Psoas muscle (tissue), 8 donors: ENCODE results near the gene DLGAP1. TPM values are rescaled to one million over a fixed set of nuclear protein-coding genes. Genes with fewer than 3 reads are reported as not detected.

Source experiments
- ATAC-seq, 4 donors: fragments of 200-7000 bp; cut with Tn5 transposase; one replicate each; pipeline ENCODE4 v1.9.1; 2020; ENCODE audit warnings: moderate library complexity in 3 of 4, mild to moderate bottlenecking in 2 of 4
- DNase-seq, 2 donors: peaks; one replicate each; pipeline ENCODE4 v3.0.0-alpha.2; 2020
- H3K27ac ChIP-seq: fragments of 200-600 bp; one replicate; pipeline ENCODE4 v1.8.0; 2022
- H3K27me3 ChIP-seq, 3 donors: fragments of 200-600 bp in 1 of 3; one replicate each; pipeline versions ENCODE4 v1.6.1 to v1.8.0; 2013 to 2022; ENCODE audit warnings: low read length in 2 of 3, mild to moderate bottlenecking in 2 of 3, moderate library complexity in 1 of 3; ENCODE audit not compliant: insufficient read depth in 3 of 3
- H3K36me3 ChIP-seq, 2 donors: fragments of 200-600 bp in 1 of 2; one replicate each; pipeline versions ENCODE4 v1.6.1 to v1.8.0; 2013 to 2022; ENCODE audit warnings: low read depth in 1 of 2, mild to moderate bottlenecking in 1 of 2, moderate library complexity in 1 of 2; ENCODE audit not compliant: insufficient read depth in 1 of 2
- H3K4me1 ChIP-seq: fragments of 200-600 bp; one replicate; pipeline ENCODE4 v1.8.0; 2022
- H3K4me3 ChIP-seq: fragments of 200-600 bp; one replicate; pipeline ENCODE4 v1.8.0; 2022; ENCODE audit warnings: mild to moderate bottlenecking
- H3K9me3 ChIP-seq: fragments of 200-600 bp; one replicate; pipeline ENCODE4 v1.8.0; 2022
- WGBS, 3 donors: extraction: QIAGEN DNeasy Blood & Tissue Kit; methylation state at CpG; one replicate each; pipeline versions ENCODE4 v1.1.6 to v1.1.7; 2013; 5-methylcytosine and 5-hydroxymethylcytosine counted together
- intact Hi-C, 2 donors: fragments of 100-400 bp; cut with DNase I; formaldehyde crosslinking; loops; one replicate each; pipeline versions ENCODE4 v1.11.0 to v1.14.2; 2022
- polyA plus RNA-seq, 3 donors: library from polyadenylated mRNA; stranded (reverse); fragments of 200-250 nt; gene quantifications; one replicate each; pipeline ENCODE4 v1.2.3, GENCODE V29; 2013
- total RNA-seq, 4 donors: library from RNA; stranded (reverse); fragmentation: NEBNext Ultra II Directional in 2 of 4; extraction: Animal tissue kit (Norgen Biotek cat#: 25700) in 2 of 4; gene quantifications; one replicate each; pipeline versions ENCODE4 v1.2.1 to v1.2.4, GENCODE V29; 2021 to 2023
- TF ChIP-seq, protein P1 (sequence below): fragments of 200-600 bp; IDR thresholded peaks from one replicate; pipeline ENCODE4 v1.8.0; 2022; ENCODE audit warnings: antibody characterized with exemption
- donor health status: healthy with polysubstance abuse.
- donor health status: DM: no; HTN: no; CAD: no; lungs with moderate emphysema.
- donor health status: Bipolar disorder and iron deficiency.
- donor health status: healthy.
- donor health status: DM: yes; HTN: yes; CAD: no.
- donor health status: DM: no; HTN: no; CAD: no.
- donor health status: DM: no; HTN: no; CAD: no.
- donor health status: DM: yes; HTN: yes; CAD: no.

The DLGAP1 gene
- total and polyA plus RNA-seq, 7 donors: 0.09 to 0.26 (median 0.16) TPM; not detected in 1

DNA sequence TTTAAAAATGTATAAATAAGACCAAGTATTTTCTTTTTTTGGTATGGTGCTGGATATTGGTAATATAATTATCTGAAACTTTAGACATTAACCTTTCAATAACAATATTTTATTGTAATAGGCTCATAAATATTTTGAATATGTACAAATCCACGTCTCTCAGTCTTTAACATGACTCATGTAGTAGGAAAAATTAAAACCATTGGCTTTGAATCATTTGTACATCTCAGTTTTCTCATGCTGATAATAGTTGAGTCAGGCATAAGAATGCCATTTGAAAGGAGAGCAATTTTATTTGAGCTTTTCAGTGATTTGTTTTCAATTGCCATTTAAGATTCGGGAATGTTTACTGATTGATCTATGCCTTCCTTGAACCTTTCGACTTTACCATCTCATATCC lies 640.3 kb downstream of the DLGAP1 start:
- H3K4me1 ChIP-seq: no peaks in the 10 kb centered on the region
- WGBS, 3 donors: 85 to 91% (median 85%) methylated on average over 3 of the region's 3 CpGs
- H3K27me3 ChIP-seq: no peaks in the 10 kb centered on the region
- intact Hi-C loops: no loop called here
- ATAC-seq: no peak
- DNase-seq: no peak
- no peak overlapping the region for H3K27ac ChIP-seq
- H3K4me3 ChIP-seq: no peak overlapping the region
- TF ChIP-seq, protein P1, sequence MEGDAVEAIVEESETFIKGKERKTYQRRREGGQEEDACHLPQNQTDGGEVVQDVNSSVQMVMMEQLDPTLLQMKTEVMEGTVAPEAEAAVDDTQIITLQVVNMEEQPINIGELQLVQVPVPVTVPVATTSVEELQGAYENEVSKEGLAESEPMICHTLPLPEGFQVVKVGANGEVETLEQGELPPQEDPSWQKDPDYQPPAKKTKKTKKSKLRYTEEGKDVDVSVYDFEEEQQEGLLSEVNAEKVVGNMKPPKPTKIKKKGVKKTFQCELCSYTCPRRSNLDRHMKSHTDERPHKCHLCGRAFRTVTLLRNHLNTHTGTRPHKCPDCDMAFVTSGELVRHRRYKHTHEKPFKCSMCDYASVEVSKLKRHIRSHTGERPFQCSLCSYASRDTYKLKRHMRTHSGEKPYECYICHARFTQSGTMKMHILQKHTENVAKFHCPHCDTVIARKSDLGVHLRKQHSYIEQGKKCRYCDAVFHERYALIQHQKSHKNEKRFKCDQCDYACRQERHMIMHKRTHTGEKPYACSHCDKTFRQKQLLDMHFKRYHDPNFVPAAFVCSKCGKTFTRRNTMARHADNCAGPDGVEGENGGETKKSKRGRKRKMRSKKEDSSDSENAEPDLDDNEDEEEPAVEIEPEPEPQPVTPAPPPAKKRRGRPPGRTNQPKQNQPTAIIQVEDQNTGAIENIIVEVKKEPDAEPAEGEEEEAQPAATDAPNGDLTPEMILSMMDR: no peak
- H3K36me3 ChIP-seq: no peaks in the 10 kb centered on the region
- H3K9me3 ChIP-seq: no peaks in the 10 kb centered on the region

DNA sequence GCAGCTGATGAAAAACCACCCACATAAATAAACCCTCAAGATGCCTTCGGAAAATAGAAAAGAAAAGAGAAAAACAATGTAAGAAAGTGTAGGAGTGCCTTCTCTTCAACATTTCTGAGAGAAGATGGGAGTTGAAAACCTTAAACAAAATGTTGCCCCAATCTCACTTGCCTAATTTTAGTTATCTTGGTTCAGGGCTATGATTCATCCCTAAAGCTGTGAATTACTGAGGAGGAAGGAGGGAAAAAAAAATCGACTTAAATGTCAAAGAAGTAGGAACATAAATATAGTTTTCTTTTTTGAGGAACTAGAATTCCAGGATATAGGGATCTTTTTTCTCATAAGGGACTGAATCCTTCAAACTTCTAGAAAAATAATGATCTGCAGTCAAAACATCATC lies 644.8 kb downstream of the DLGAP1 start:
- Histone ChIP-seq H3K36me3 (no peaks in the 10 kb centered on the region), H3K27ac (no peak overlapping the region), H3K27me3 (no peaks in the 10 kb centered on the region), H3K4me3 (no peak overlapping the region), H3K4me1 (no peaks in the 10 kb centered on the region), H3K9me3 (no peaks in the 10 kb centered on the region)
- ATAC-seq (no peak), DNase-seq (no peak)
- intact Hi-C loops: no loop called here
- 78 to 82% (median 80%) methylated on average over 2 of the region's 2 CpGs for WGBS, 3 donors
- TF ChIP-seq, protein P1: no peak

DNA sequence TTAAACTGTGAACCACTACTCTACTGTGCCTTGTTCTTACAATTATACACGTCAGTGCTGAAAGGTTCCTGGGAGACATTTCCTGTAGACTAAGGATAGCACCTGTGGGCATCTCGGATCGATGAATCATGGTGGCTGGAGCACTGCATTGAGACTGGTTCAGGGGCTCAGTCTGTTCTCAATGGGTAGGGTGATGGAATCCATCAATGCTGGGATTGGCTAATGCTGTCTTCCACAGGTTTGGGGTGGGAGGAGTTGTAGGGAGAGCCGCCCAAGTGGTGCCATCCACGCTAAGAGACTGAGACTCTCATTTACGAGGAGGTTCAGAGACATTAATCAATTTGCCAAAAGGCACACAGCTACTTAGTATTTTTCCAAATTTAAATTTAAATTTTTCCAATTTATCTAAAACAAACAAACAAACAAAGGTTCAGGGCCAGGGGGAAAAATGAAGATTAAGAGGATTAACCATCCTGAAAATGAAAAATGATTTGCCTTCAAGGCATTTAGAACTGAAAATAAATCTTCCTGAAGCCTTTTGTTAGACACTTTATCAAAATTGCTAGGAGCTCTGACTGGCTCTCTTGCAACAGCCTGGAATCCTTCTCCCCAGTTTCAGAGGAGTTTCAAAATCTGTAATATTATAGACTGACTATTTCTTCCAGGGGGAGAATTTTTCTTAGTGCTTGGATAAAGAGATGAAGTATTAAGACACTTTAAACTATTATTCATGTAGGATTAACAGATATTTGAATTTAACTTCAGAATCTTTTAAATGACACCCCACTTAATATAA lies 645.9 kb downstream of the DLGAP1 start:
- no peak for DNase-seq
- TF ChIP-seq, protein P1: no peak
- no peak for ATAC-seq
- Histone ChIP-seq H3K9me3 (no peaks in the 10 kb centered on the region), H3K4me3 (no peak overlapping the region), H3K27ac (no peak overlapping the region), H3K36me3 (no peaks in the 10 kb centered on the region), H3K4me1 (no peaks in the 10 kb centered on the region), H3K27me3 (no peaks in the 10 kb centered on the region)
- intact Hi-C loops: no loop called here
- WGBS, 3 donors: 74 to 82% (median 77%) methylated on average over 6 of the region's 6 CpGs

DNA sequence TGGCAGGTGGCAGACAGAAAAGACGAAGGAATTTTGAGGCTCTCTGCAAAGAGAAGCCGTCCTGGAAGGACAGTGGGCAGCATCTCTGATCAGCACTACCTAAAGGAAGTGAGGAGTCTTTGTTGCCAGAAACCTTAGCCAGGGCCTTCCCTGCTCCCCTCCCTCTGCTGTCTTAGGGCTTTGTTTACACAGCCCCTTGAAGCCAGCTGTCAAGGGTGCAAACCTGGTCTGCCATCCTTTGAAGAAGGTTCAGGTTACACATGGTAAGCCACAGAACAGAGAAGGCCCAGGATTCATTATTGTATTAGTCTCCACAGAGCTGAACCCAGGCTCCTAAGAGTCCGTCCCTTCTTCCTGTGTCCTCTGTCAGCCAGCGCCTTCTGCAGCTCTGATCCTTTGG lies 648.5 kb downstream of the DLGAP1 start:
- TF ChIP-seq, protein P1: no peak
- Histone ChIP-seq H3K4me1 (no peaks in the 10 kb centered on the region), H3K4me3 (no peak overlapping the region), H3K27ac (no peak overlapping the region), H3K36me3 (no peaks in the 10 kb centered on the region), H3K27me3 (no peaks in the 10 kb centered on the region), H3K9me3 (no peaks in the 10 kb centered on the region)
- DNase-seq: no peak
- no peak for ATAC-seq
- 51 to 66% (median 63%) methylated on average over 4 of the region's 4 CpGs for WGBS, 3 donors
- intact Hi-C loops: no loop called here

DNA sequence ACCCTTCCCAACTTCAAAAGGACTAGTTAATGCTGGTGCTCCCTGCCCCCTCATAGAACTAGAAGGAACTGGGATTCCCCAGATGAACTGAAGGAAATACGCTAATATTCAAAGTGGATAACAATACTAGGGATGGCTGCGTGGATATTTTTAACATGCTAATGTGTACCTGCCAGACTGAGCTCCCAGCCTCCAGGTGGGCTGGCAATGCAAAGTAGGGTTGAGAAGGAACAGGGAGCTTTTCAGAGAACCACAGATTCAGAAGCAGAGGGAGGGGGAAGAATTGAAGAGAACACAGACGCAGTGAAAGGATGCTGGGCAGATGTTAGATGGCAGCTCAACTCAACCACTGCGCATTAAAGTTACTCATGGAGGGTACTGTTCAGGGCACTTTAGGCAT lies 650.8 kb downstream of the DLGAP1 start:
- Histone ChIP-seq H3K4me3 (no peak overlapping the region), H3K27me3 (no peaks in the 10 kb centered on the region), H3K27ac (no peak overlapping the region), H3K4me1 (no peaks in the 10 kb centered on the region), H3K9me3 (no peaks in the 10 kb centered on the region), H3K36me3 (no peaks in the 10 kb centered on the region)
- TF ChIP-seq, protein P1: no peak
- no peak for DNase-seq
- intact Hi-C loops: no loop called here
- WGBS, 3 donors: 81 to 87% (median 85%) methylated on average over 4 of the region's 4 CpGs
- no peak for ATAC-seq
